ENCODE measurements around the gene SYNC.

Gene SYNC

DNA sequence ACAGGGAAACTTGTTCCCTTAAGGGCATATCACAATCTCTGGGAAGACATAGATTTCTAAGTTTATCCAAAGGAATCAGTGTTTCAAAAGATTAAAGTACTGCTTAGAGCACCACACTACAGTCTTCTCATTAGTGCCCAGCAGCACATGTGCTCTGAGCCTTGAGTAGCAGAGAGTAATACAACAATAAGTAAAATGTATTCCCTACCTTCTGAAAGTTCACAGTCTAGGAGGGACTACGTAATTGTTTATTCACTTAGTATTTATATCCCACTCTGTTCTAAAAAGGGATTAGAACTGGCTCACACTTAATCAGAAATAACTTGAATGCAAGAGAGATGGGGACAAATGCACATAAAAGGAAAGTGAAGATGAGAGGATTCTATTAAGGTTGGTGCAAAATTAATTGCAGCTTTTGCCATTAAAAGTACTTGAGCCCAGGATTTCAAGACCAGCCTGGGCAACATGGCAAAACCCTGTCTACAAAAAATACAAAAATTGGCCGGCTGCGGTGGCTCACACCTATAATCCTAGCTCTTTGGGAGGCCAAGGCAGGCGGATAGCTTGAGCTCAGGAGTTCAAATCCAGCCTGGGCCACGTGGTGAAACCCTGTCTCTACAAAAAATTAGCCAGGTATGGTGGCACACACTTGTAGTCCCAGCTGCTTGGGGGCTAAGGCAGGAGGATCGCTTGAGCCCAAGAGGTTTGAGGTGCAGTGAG is 9.0 kb downstream of the SYNC start:
- Mint-ChIP-seq H3K27ac (no peak overlapping the region), H3K36me3 (ENCODE audit: low read depth) (peaks cover 19% of the 10 kb centered on the region), H3K9me3 (no peaks in the 10 kb centered on the region), H3K4me1 (peaks cover 9% of the 10 kb centered on the region), H3K27me3 (ENCODE audit: low read depth) (no peaks in the 10 kb centered on the region), H3K4me3 (no peak overlapping the region)
- TF ChIP-seq, protein P1, sequence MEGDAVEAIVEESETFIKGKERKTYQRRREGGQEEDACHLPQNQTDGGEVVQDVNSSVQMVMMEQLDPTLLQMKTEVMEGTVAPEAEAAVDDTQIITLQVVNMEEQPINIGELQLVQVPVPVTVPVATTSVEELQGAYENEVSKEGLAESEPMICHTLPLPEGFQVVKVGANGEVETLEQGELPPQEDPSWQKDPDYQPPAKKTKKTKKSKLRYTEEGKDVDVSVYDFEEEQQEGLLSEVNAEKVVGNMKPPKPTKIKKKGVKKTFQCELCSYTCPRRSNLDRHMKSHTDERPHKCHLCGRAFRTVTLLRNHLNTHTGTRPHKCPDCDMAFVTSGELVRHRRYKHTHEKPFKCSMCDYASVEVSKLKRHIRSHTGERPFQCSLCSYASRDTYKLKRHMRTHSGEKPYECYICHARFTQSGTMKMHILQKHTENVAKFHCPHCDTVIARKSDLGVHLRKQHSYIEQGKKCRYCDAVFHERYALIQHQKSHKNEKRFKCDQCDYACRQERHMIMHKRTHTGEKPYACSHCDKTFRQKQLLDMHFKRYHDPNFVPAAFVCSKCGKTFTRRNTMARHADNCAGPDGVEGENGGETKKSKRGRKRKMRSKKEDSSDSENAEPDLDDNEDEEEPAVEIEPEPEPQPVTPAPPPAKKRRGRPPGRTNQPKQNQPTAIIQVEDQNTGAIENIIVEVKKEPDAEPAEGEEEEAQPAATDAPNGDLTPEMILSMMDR (IDR thresholded peaks at IDR 0.05; ENCODE audit: unreplicated experiment in 3 of 3), result no peak

DNA sequence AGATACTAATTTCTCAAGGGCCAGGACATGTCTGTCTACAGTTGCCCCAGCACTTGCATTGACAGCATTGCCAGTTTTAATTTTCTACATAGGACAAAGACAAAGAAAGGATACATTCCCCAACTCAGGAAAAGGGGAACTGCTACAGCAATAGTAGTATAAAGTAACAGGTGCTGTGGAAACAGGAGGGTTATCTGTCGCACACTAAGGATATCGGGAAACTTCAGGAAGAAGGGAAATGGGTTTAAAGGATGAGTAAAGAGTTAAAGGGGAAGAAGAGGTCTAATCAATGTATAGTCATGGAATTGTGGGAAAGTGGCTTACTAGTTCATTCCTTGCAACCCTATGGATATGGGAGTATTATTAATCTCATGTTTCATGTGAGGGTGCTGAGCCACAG is 16.2 kb downstream of the SYNC start:
- Mint-ChIP-seq H3K9me3 (no peaks in the 10 kb centered on the region), H3K4me1 (peaks cover 16% of the 10 kb centered on the region), H3K36me3 (ENCODE audit: low read depth) (peaks cover 54% of the 10 kb centered on the region), H3K27ac (peak overlapping the region in 1 of 3 experiments; percentile 6), H3K4me3 (no peak overlapping the region), H3K27me3 (ENCODE audit: low read depth) (no peaks in the 10 kb centered on the region)
- TF ChIP-seq, protein P1 (IDR thresholded peaks at IDR 0.05; ENCODE audit: unreplicated experiment in 3 of 3), result no peak

DNA sequence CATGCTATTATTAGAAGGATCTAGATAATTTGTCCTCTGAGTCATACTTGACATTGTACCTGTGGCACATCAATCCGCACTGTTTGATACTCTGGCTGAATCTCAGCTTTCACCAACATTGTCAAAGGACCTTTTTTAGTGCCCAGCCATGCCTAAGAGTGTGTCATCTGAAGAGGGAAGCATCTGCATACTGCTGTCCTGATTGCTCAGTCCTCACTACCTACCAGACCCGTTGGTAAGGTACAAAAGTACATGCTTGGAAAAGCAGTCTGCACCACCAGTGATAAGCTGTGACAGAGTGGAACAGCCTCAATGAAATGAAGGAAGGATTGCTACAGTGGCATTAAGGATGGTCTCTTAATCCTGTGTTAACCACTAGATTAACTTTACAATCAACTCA is 17.1 kb downstream of the SYNC start:
- Mint-ChIP-seq H3K27ac (peak overlapping the region in 1 of 3 experiments; percentile 13), H3K4me1 (peaks cover 20% of the 10 kb centered on the region), H3K9me3 (no peaks in the 10 kb centered on the region), H3K4me3 (no peak overlapping the region), H3K27me3 (ENCODE audit: low read depth) (no peaks in the 10 kb centered on the region), H3K36me3 (ENCODE audit: low read depth) (peaks cover 62% of the 10 kb centered on the region)
- TF ChIP-seq, protein P1 (IDR thresholded peaks at IDR 0.05; ENCODE audit: unreplicated experiment in 3 of 3), result no peak

DNA sequence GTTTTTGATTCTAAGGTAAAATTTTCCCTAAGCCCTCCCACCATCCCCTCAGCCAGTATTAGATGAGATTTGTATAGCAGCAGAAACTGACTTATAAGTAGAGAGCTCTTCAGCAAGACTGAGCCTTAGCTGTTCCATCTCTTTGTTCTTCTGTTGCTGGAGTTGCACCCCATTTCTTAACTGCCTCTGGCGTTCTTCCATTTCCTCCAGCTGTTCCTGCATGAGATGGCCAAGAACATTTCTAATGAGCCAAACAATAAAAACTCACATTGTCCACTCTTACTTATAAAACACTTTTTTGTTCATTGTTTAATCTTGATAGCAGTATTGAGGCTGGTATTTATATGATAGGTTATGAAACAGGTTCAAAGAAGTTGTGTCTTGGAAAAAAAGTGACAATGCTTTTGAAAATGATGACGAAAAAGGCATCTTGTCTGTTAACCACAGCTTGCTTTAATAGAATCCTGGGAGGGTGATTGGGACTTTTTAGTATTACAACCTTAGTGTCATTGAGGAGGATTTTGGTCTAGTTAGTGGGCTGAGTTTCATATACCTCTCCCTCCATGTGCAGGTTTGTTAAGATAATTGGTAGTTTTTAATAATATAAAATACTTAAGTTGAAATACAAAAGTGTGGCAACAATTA is 18.3 kb downstream of the SYNC start:
- TF ChIP-seq, protein P1 (IDR thresholded peaks at IDR 0.05; ENCODE audit: unreplicated experiment in 3 of 3), result no peak
- Mint-ChIP-seq H3K9me3 (no peaks in the 10 kb centered on the region), H3K36me3 (ENCODE audit: low read depth) (peaks cover 67% of the 10 kb centered on the region), H3K4me1 (peaks cover 20% of the 10 kb centered on the region), H3K4me3 (no peak overlapping the region), H3K27me3 (ENCODE audit: low read depth) (no peaks in the 10 kb centered on the region), H3K27ac (peak overlapping the region; percentile 51 to 66 (median 62))

DNA sequence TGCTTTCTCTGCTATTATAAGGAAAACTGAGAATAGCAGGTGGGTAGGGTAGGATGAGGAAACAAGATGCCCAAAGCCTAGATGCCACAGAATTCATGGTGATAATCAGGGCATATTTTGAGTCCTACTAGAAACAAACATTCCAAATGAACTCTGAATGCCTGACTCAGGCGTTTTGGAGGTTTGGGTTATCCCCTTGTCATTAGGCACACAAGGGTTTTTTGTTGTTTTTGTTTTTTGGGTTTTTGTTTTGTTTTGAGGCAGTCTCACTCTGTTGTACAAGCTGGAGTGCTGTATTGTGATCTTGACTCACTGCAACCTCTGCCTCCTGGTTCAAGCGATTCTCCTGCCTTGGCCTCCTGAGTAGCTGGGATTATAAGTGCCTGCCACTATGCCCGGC is 19.2 kb downstream of the SYNC start:
- no peaks in the 10 kb centered on the region for H3K27me3 Mint-ChIP-seq (ENCODE audit: low read depth)
- TF ChIP-seq, protein P1 (IDR thresholded peaks at IDR 0.05; ENCODE audit: unreplicated experiment in 3 of 3), result no peak
- H3K9me3 Mint-ChIP-seq, result no peaks in the 10 kb centered on the region
- H3K27ac Mint-ChIP-seq, result peak overlapping the region in 1 of 3 experiments; percentile 66
- no peak overlapping the region for H3K4me3 Mint-ChIP-seq
- H3K4me1 Mint-ChIP-seq, result peaks cover 20% of the 10 kb centered on the region
- peaks cover 68% of the 10 kb centered on the region for H3K36me3 Mint-ChIP-seq (ENCODE audit: low read depth)

Data from nephron (organoid).